Glutamatergic neuron (in vitro differentiated cells): ENCODE data around the gene CISH. TPM values are rescaled to one million over a fixed set of nuclear protein-coding genes. Genes with fewer than 3 reads are reported as not detected.

ENCODE experiments used
- DNase-seq: peaks from one replicate; pipeline ENCODE4 v3.0.0; 2022
- H3K27ac Mint-ChIP-seq: one replicate; pipeline ENCODE4 v1.8.0; 2020; ENCODE audit warnings: mild to moderate bottlenecking, mixed read lengths, inconsistent platforms; ENCODE audit not compliant: unreplicated experiment
- H3K27me3 Mint-ChIP-seq: one replicate; pipeline ENCODE4 v1.8.0; 2020; ENCODE audit warnings: mild to moderate bottlenecking, moderate library complexity, mixed read lengths, inconsistent platforms; ENCODE audit not compliant: unreplicated experiment
- H3K36me3 Mint-ChIP-seq: one replicate; pipeline ENCODE4 v1.8.0; 2020; ENCODE audit warnings: mild to moderate bottlenecking, mixed read lengths, inconsistent platforms; ENCODE audit not compliant: unreplicated experiment
- H3K4me1 Mint-ChIP-seq: one replicate; pipeline ENCODE4 v1.8.0; 2020; ENCODE audit warnings: mild to moderate bottlenecking, low read depth, mixed read lengths, inconsistent platforms; ENCODE audit not compliant: unreplicated experiment
- H3K4me3 Mint-ChIP-seq: one replicate; pipeline ENCODE4 v1.8.0; 2020; ENCODE audit warnings: mild to moderate bottlenecking, mixed read lengths, inconsistent platforms; ENCODE audit not compliant: unreplicated experiment
- H3K9me3 Mint-ChIP-seq: one replicate; pipeline ENCODE4 v1.8.0; 2020; ENCODE audit warnings: mild to moderate bottlenecking, moderate library complexity, mixed read lengths, inconsistent platforms; ENCODE audit not compliant: unreplicated experiment
- total RNA-seq: library from RNA; stranded (reverse); fragmentation: NEBNext Ultra II Directional; extraction: Animal tissue kit (Norgen Biotek cat#: 25700); gene quantifications from one replicate; pipeline ENCODE4 v1.2.1, GENCODE V29; 2021; ENCODE audit not compliant: unreplicated experiment
- TF ChIP-seq, protein P1 (sequence below): fragments of 200-600 bp; sonication (generic); IDR thresholded peaks from one replicate; pipeline ENCODE4 v1.5.0; 2021; ENCODE audit not compliant: partially characterized antibody, unreplicated experiment

Gene CISH
- total RNA-seq, 1 donor from 2014 or later = 6.0 TPM

DNA sequence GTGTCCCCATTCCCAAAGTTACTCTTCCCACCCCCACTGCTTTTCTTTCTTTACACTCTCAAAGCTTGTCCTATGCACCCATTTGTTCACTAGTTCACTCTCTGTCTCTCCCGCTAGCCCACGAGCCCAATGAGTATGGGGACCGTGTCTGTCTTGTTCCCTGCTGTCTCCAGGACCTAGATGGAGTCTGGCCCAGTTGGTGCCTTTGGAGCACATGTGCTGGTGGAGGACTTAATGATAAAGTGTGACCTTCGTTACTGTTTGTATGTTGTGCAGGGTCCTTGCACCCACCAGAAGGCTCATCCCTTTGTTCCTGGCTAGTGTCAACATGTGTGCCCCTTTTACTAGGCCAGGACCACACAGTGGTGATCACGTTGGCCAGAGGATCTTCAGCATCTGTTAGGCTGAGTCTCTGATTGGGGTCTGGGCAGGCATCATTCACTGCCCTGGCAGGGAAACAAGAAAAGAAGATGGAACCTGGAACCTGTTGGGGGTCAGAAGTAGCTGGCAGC is 7.4 kb downstream of the CISH start:
- DNase-seq = no peak
- H3K27me3 Mint-ChIP-seq = peaks cover 2% of the 10 kb centered on the region
- H3K27ac Mint-ChIP-seq = no peak overlapping the region
- peaks cover 2% of the 10 kb centered on the region for H3K9me3 Mint-ChIP-seq
- no peaks in the 10 kb centered on the region for H3K4me1 Mint-ChIP-seq
- TF ChIP-seq, protein P1, sequence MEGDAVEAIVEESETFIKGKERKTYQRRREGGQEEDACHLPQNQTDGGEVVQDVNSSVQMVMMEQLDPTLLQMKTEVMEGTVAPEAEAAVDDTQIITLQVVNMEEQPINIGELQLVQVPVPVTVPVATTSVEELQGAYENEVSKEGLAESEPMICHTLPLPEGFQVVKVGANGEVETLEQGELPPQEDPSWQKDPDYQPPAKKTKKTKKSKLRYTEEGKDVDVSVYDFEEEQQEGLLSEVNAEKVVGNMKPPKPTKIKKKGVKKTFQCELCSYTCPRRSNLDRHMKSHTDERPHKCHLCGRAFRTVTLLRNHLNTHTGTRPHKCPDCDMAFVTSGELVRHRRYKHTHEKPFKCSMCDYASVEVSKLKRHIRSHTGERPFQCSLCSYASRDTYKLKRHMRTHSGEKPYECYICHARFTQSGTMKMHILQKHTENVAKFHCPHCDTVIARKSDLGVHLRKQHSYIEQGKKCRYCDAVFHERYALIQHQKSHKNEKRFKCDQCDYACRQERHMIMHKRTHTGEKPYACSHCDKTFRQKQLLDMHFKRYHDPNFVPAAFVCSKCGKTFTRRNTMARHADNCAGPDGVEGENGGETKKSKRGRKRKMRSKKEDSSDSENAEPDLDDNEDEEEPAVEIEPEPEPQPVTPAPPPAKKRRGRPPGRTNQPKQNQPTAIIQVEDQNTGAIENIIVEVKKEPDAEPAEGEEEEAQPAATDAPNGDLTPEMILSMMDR = no peak
- H3K4me3 Mint-ChIP-seq = no peak overlapping the region
- H3K36me3 Mint-ChIP-seq = no peaks in the 10 kb centered on the region

DNA sequence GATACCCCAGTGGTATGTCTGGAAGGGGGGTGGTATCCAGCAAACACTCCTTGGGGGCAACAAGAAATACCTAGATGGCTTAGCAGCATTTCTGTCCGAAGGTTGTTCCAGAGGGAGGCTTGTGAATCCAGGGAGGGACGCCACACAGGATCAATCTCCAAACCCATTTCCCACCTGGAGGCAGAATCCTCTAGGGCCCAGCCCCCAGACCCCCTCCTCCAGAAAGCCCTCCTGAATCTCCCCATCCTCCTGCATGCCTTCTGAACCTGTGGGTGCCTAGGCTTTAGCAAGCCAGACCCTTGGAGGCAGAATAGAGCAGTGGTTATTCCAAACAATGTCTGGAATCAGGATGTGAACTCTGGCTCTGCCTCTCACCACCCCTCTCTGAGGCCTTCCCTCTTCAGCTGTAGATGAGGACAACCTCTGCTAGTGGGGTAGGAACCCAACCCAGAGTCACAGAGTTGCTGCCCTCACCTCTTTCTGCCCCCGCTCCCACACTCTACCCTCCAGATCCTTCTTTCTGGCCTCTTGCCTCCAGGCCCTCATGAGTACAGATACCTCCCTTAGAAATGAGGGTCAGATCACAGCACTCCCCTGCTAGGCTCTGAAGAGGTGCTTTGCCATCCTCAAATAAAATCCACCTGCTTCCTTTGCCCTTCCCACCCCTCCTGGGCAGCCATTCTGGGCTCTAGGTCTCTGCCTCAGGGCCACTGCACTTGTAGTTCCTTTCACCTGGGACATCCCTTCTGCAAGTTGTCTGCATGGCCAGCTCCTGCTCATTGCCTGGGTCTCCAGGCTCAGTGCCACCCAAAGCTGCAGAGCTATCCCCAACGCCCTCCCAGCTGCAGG is 8.1 kb downstream of the CISH start:
- H3K4me1 Mint-ChIP-seq = no peaks in the 10 kb centered on the region
- peaks cover 2% of the 10 kb centered on the region for H3K27me3 Mint-ChIP-seq
- TF ChIP-seq, protein P1 = no peak
- H3K9me3 Mint-ChIP-seq = no peaks in the 10 kb centered on the region
- DNase-seq = no peak
- no peak overlapping the region for H3K27ac Mint-ChIP-seq
- no peaks in the 10 kb centered on the region for H3K36me3 Mint-ChIP-seq
- H3K4me3 Mint-ChIP-seq = no peak overlapping the region

DNA sequence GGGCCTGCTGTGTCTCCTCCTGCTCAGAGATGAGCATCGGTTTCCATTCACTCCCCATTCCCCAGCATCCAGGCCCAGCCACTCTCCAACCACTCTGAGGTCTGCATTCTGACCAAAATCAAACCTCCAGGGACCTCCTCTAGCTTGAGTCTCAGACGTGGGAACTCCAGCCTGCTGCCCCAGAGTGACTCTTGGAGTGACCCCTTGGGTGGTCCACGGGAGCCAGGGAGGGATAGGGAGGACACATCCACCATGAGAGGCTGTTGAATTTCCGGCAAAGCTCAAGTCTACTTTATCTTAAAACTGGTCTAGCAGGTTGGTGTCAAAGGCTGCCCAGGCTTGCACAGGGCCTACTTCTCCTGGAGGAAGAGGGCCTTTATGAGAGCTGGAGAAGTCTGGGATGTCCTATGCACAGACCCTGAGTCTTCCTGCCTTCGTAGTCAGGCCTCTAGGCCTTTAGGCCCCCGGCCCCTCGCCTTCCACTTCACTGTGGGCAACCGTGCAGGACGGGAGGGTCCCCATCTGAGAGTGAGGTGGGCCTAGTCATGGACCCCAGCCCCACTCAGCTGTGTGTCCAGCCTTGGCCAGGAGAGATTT is 8.9 kb downstream of the CISH start:
- Mint-ChIP-seq H3K36me3 (no peaks in the 10 kb centered on the region), H3K4me1 (no peaks in the 10 kb centered on the region), H3K4me3 (peak overlapping the region; percentile 1), H3K27ac (no peak overlapping the region), H3K27me3 (peaks cover 2% of the 10 kb centered on the region), H3K9me3 (no peaks in the 10 kb centered on the region)
- TF ChIP-seq, protein P1 = no peak
- no peak for DNase-seq

DNA sequence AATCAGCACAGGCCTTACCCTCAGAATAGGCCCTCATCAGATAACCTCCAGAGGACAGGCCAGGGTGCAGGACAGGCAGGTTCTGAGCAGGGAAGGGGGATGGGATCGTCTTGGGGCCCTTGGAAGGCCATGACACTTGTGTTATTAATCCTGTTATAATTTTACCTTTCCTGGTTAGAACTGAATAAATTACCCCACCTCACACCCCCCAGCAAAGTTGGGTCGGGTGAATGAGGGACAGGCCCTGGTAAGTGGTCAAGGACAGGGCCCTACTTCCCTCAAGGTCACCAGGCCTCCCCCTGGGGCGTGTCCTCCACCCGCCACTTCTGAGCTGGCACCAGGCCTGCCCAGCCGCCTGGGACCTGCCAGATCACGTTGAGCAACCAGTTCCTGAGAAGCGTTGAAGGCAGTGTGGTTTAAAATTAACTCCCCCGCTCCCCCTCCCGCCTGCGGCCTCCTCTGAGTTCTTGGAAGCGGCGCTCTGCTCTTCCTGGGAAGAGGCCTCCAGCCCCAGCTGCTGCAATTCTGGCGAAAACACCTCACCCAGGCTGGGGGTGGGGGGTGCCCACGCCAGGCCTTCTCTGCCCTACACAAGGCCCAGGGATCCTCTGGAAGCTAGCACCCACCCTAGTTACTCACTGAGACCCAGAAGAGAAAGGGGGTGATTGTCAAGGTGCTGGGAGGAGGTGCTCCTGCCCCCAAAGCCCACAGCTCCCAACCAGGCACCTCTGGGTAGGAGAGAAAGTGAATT is 10.6 kb downstream of the CISH start:
- peaks cover 2% of the 10 kb centered on the region for H3K27me3 Mint-ChIP-seq
- no peak overlapping the region for H3K27ac Mint-ChIP-seq
- no peaks in the 10 kb centered on the region for H3K36me3 Mint-ChIP-seq
- no peaks in the 10 kb centered on the region for H3K4me1 Mint-ChIP-seq
- TF ChIP-seq, protein P1 = no peak
- H3K9me3 Mint-ChIP-seq = no peaks in the 10 kb centered on the region
- no peak overlapping the region for H3K4me3 Mint-ChIP-seq
- no peak for DNase-seq
